ENCODE data around the gene VPS36. TPM values are rescaled to one million over a fixed set of nuclear protein-coding genes. Genes with fewer than 3 reads are reported as not detected.

Gene VPS36
- total and polyA plus RNA-seq, 10 of the 15 experiments (the other 5 are each of a cell fraction or from before 2014, with no cell fraction given): 10.3 to 29.0 (median 23.9) TPM

DNA sequence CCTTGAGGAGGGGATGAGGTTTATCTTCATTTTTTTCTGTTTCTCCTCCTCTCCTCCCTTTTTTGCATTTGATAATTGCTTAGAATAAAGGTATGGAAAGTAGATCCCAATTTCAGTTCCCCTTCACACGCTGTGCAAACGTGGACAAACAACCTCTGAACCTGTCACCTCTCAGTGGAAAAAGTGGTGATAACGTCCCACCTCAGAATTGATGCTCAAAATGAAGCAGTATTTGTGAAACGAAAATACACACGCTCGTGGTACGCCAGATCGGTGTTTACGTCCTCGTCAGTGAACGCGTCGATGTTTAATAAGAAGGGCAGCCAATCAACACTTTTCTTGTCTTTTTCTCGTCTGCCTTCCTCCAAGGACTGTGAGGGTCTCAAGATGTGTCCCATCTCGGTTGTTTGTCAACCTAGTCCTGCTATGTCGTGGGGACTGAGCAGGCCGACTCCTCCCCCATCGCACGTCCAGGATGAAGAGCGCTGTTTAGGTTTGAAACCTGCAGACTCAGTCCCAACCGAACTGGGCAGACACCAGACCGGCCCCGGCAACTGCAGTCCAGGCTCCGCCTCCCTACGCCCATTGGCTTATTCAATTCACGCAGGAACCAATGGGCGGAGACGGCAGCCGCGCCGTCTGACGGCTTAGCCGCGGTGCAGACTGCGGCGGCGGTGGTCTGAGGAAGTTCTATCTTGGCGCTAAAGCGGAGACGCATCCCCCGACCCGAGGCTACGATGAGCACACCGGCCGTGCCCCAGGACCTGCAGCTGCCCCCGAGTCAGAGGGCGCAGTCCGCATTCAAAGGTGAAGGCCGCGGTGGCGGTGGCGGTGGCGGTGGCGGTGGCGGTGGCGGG, 4.6 kb upstream of the VPS36 start, which contains the start of gene CKAP2 (continued):
- TF ChIP-seq PRDM15 (CRISPR knock-in tag; IDR thresholded peaks at IDR 0.05) (no peak), NRF1 (conservative IDR thresholded peaks at IDR 0.05; ENCODE audit: low read depth, low read length) (no peak), ZZZ3 (IDR thresholded peaks at IDR 0.05; ENCODE audit: control insufficient read depth, insufficient read length, low read depth) (no peak), TCF3 (IDR thresholded peaks at IDR 0.05; ENCODE audit: borderline replicate concordance, insufficient read depth, low read depth, low read length) (no peak; the same call in 1 of the 2 replicates), CEBPB (IDR thresholded peaks at IDR 0.05; ENCODE audit: borderline replicate concordance in 1 of 2, low read depth in 2 of 2, low read length in 2 of 2) (no peak), YBX1 (IDR thresholded peaks at IDR 0.05) (no peak), HDAC6 (IDR thresholded peaks at IDR 0.05; ENCODE audit: unreplicated experiment) (no peak), ESRRA (IDR thresholded peaks at IDR 0.05; ENCODE audit: low read length) (no peak), DPF2 (IDR thresholded peaks at IDR 0.05) (peak; percentile 37), STAT1 (conservative IDR thresholded peaks at IDR 0.05) (no peak), POLR2AphosphoS5 (IDR thresholded peaks at IDR 0.05; ENCODE audit: low read length) (peak; percentile 77), CBX3 (IDR thresholded peaks at IDR 0.05; ENCODE audit: borderline replicate concordance, low read depth) (no peak), CEBPZ (IDR thresholded peaks at IDR 0.05; ENCODE audit: low read depth, low read length) (no peak)
- TF ChIP-seq, protein P1, sequence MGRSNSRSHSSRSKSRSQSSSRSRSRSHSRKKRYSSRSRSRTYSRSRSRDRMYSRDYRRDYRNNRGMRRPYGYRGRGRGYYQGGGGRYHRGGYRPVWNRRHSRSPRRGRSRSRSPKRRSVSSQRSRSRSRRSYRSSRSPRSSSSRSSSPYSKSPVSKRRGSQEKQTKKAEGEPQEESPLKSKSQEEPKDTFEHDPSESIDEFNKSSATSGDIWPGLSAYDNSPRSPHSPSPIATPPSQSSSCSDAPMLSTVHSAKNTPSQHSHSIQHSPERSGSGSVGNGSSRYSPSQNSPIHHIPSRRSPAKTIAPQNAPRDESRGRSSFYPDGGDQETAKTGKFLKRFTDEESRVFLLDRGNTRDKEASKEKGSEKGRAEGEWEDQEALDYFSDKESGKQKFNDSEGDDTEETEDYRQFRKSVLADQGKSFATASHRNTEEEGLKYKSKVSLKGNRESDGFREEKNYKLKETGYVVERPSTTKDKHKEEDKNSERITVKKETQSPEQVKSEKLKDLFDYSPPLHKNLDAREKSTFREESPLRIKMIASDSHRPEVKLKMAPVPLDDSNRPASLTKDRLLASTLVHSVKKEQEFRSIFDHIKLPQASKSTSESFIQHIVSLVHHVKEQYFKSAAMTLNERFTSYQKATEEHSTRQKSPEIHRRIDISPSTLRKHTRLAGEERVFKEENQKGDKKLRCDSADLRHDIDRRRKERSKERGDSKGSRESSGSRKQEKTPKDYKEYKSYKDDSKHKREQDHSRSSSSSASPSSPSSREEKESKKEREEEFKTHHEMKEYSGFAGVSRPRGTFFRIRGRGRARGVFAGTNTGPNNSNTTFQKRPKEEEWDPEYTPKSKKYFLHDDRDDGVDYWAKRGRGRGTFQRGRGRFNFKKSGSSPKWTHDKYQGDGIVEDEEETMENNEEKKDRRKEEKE (IDR thresholded peaks at IDR 0.05): no peak
- TF ChIP-seq, protein P2, sequence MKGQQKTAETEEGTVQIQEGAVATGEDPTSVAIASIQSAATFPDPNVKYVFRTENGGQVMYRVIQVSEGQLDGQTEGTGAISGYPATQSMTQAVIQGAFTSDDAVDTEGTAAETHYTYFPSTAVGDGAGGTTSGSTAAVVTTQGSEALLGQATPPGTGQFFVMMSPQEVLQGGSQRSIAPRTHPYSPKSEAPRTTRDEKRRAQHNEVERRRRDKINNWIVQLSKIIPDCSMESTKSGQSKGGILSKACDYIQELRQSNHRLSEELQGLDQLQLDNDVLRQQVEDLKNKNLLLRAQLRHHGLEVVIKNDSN (IDR thresholded peaks at IDR 0.05; ENCODE audit: borderline replicate concordance, extremely low read length, insufficient read depth, low read depth, low read length): no peak
- TF ChIP-seq, protein P3, sequence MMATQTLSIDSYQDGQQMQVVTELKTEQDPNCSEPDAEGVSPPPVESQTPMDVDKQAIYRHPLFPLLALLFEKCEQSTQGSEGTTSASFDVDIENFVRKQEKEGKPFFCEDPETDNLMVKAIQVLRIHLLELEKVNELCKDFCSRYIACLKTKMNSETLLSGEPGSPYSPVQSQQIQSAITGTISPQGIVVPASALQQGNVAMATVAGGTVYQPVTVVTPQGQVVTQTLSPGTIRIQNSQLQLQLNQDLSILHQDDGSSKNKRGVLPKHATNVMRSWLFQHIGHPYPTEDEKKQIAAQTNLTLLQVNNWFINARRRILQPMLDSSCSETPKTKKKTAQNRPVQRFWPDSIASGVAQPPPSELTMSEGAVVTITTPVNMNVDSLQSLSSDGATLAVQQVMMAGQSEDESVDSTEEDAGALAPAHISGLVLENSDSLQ (IDR thresholded peaks at IDR 0.05): peak; percentile 15; the same call in 1 of the 2 replicates

Measured in GM12878 (cell line).